ENCODE data around the gene CRCP. TPM values are rescaled to one million over a fixed set of nuclear protein-coding genes. Genes with fewer than 3 reads are reported as not detected.
A peak's percentile ranks its signal among the peaks of the same experiment; 100 is the strongest.
"Not testable (repeated sequence)": the region's sequence is repeated elsewhere in the genome, so short reads cannot be mapped to it uniquely, and the experiment has no call there.

The CRCP gene
- total and polyA plus RNA-seq, 12 donors: 11.3 to 31.1 (median 22.5) TPM

GRCh38 chr7:66100408-66101050 lies 14.1 kb upstream of the CRCP start:
- Histone ChIP-seq H3K9me3 (no peaks in the 10 kb centered on the region), H3K4me1 (peaks cover 0 to 14% (median 0%) of the 10 kb centered on the region in 9 donors), H3K27me3 (no peaks in the 10 kb centered on the region), H3K4me3 (peak overlapping the region in 9 of 10 donors; percentile 17 to 49 (median 44)), H3K36me3 (no peaks in the 10 kb centered on the region), H3K27ac (peak overlapping the region in 7 of 10 donors; percentile 23 to 82 (median 54))
- WGBS, 2 donors: 64 to 65% methylated on average over 12 of the region's 12 CpGs
- TF ChIP-seq, protein P1, sequence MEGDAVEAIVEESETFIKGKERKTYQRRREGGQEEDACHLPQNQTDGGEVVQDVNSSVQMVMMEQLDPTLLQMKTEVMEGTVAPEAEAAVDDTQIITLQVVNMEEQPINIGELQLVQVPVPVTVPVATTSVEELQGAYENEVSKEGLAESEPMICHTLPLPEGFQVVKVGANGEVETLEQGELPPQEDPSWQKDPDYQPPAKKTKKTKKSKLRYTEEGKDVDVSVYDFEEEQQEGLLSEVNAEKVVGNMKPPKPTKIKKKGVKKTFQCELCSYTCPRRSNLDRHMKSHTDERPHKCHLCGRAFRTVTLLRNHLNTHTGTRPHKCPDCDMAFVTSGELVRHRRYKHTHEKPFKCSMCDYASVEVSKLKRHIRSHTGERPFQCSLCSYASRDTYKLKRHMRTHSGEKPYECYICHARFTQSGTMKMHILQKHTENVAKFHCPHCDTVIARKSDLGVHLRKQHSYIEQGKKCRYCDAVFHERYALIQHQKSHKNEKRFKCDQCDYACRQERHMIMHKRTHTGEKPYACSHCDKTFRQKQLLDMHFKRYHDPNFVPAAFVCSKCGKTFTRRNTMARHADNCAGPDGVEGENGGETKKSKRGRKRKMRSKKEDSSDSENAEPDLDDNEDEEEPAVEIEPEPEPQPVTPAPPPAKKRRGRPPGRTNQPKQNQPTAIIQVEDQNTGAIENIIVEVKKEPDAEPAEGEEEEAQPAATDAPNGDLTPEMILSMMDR (IDR thresholded peaks at IDR 0.05): no peak
- no peak for DNase-seq
- ATAC-seq: peak in 1 of 8 donors; percentile 25
- intact Hi-C loops (cut with DNase I): no loop called here

DNA sequence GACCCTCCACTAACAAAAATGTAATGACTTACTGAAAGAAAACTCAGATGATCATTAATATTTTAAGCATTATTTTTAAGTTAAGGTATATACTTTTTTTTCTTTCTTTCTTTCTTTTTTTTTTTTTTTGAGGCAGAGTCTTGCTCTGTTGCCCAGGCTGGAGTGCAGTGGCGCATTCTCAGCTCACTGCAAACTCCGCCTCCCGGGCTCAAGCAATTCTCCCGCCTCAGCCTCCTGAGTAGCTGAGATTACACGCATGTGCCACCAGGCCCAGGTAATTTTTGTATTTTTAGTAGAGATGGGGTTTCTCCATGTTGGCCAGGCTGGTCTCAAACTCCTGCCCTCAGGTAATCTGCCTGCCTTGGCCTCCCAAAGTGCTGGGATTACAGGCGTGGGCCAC lies 12.5 kb upstream of the CRCP start:
- peaks cover 0 to 14% (median 0%) of the 10 kb centered on the region in 9 donors for H3K4me1 ChIP-seq
- H3K27me3 ChIP-seq; H3K9me3 ChIP-seq; ATAC-seq; H3K36me3 ChIP-seq; intact Hi-C loops (cut with DNase I); DNase-seq; H3K27ac ChIP-seq; H3K4me3 ChIP-seq: not testable (repeated sequence)
- WGBS, 2 donors: 98% methylated on average over 6 of the region's 6 CpGs

GRCh38 chr7:66103994-66104393 lies 10.7 kb upstream of the CRCP start:
- not testable (repeated sequence) for DNase-seq, ATAC-seq
- WGBS, 2 donors: 96% methylated on average over 3 of the region's 3 CpGs

GRCh38 chr7:66105263-66105748 lies 9.3 kb upstream of the CRCP start:
- ATAC-seq (no peak), DNase-seq (no peak)
- 96 to 99% methylated on average over 5 of the region's 5 CpGs for WGBS, 2 donors
- H3K27ac ChIP-seq: no peak overlapping the region
- H3K4me1 ChIP-seq: peaks cover 0 to 5% (median 0%) of the 10 kb centered on the region in 9 donors
- no peaks in the 10 kb centered on the region for H3K36me3 ChIP-seq
- TF ChIP-seq, protein P1 (IDR thresholded peaks at IDR 0.05): no peak
- no peaks in the 10 kb centered on the region for H3K27me3 ChIP-seq
- intact Hi-C loops (cut with DNase I): no loop called here
- no peak overlapping the region for H3K4me3 ChIP-seq
- H3K9me3 ChIP-seq: no peaks in the 10 kb centered on the region

More at GRCh38 chr7:66103994-66104393, 10.7 kb upstream of the CRCP start:
- H3K36me3 ChIP-seq; intact Hi-C loops (cut with DNase I); H3K27ac ChIP-seq; H3K27me3 ChIP-seq; H3K9me3 ChIP-seq; H3K4me3 ChIP-seq: not testable (repeated sequence)
- H3K4me1 ChIP-seq: peaks cover 0 to 14% (median 0%) of the 10 kb centered on the region in 9 donors

- H3K4me1 ChIP-seq; H3K4me3 ChIP-seq; H3K27me3 ChIP-seq; intact Hi-C loops (cut with DNase I); H3K9me3 ChIP-seq; DNase-seq; H3K36me3 ChIP-seq; ATAC-seq; H3K27ac ChIP-seq: not testable (repeated sequence)
- WGBS, 2 donors: 83 to 96% methylated on average over 5 of the region's 5 CpGs
These were observed 6.2 kb upstream of the CRCP start for GRCh38 chr7:66108410-66108809.

DNA sequence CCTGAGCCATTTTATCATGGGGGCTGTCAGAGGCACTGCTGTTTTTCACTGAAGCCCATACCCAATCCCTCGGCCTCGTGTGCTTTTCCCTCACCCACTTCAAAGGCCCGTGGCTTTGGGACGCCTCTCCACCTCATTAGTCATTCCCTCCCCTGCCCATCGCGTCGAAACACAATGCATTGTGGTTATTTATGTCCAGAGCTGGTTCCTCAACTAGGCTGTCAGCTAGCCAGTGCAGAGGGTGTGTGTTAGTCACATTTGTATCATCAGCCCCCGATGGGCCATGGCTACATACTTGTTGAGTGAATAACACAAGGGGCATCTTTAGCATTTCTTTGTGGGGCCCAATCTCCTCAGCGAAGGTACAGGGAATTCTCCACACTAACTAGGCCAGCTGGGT lies 3.8 kb upstream of the CRCP start:
- ATAC-seq (no peak), DNase-seq (no peak)
- TF ChIP-seq, protein P1 (IDR thresholded peaks at IDR 0.05): no peak
- Histone ChIP-seq H3K27ac (no peak overlapping the region), H3K4me1 (peaks cover 1 to 14% (median 10%) of the 10 kb centered on the region in 9 donors), H3K27me3 (no peaks in the 10 kb centered on the region), H3K9me3 (no peaks in the 10 kb centered on the region), H3K36me3 (peaks cover 0 to under 1% (median 0%) of the 10 kb centered on the region in 9 donors), H3K4me3 (no peak overlapping the region)
- intact Hi-C loops (cut with DNase I): loop anchor here in 1 of 10 donors (5.0 kb wide), 1 partner anchor 34 kb away; the partner anchor contains the start of gene ASL
- whole genome bisulfite sequencing, 2 donors: 76 to 78% methylated on average over 9 of the region's 9 CpGs

- ATAC-seq, H3K27me3 ChIP-seq, H3K27ac ChIP-seq, H3K4me3 ChIP-seq, DNase-seq, H3K9me3 ChIP-seq: not testable (repeated sequence)
- 95 to 96% methylated on average over 12 of the region's 12 CpGs for WGBS, 2 donors
- intact Hi-C loops (cut with DNase I): loop anchor here in 1 of 10 donors (5.0 kb wide), 1 partner anchor 40 kb away; the partner anchor contains the start of gene ASL
- Histone ChIP-seq H3K4me1 (peaks cover 4 to 67% (median 50%) of the 10 kb centered on the region in 9 donors), H3K36me3 (peaks cover 0 to 21% (median 0%) of the 10 kb centered on the region in 9 donors)
These were observed 2.2 kb downstream of the CRCP start for GRCh38 chr7:66116680-66117420.

All from heart right ventricle (tissue), 16 donors.